ENCODE measurements around the gene MAGI1. TPM values are rescaled to one million over a fixed set of nuclear protein-coding genes. Genes with fewer than 3 reads are reported as not detected.

MAGI1 gene
- total RNA-seq, 2 experiments from 2014 or later: 0.04 TPM; not detected in 1

DNA sequence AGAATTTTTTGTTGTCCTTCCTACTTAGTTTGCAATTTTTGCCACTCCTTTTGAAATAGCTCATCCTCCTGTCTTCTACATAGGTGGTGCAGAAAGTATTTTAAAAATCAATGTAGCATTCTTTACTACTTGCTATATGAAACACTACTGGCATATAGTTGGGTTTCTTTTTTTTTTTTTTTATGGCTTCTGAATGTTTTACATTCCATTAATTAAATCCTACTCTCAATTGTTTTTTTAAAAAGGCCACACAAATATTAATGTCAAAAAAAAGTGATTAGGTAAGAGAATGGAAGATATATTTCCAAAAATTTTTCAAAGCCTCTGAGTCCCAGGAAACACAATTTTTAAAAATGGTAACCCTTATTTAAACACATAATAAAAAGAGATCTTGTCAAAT lies 262.6 kb downstream of the MAGI1 start:
- DNase-seq: no peak
- CTCF ChIA-PET: interaction anchor here (0.6 kb wide), 1 partner anchor 415 kb away, joined by 4 read pairs; no protein-coding TSS in a partner anchor

DNA sequence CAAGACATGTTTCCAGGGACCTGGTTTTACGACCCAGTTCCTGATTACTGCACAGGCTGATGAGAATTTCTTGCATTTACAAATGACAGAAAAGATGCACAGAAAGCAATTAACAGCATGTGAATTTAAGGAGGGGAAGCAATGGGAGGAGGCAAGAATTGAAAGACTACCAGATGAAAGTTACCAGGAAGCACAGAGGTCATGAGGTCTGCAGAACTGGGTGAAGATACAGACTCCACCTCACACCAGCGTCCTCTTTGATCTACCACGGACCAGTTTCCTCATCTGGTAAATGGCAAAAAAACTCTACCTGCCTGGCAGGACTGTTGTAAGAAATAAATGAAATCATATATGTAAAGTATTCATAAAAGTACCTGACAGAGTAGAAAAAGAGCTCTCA lies 266.0 kb downstream of the MAGI1 start:
- no peaks in the 10 kb centered on the region for H3K27me3 Mint-ChIP-seq
- no peak overlapping the region for H3K4me3 Mint-ChIP-seq
- no peak overlapping the region for H3K27ac Mint-ChIP-seq
- no peaks in the 10 kb centered on the region for H3K36me3 Mint-ChIP-seq (ENCODE audit: low read depth)
- ChIA-PET CTCF (no interaction called here), POLR2A (no interaction called here)
- no peaks in the 10 kb centered on the region for H3K4me1 Mint-ChIP-seq
- no peaks in the 10 kb centered on the region for H3K9me3 Mint-ChIP-seq
- no peak for DNase-seq

More for the DNA sequence above, 262.6 kb downstream of the MAGI1 start:
- Mint-ChIP-seq H3K4me3 (no peak overlapping the region), H3K4me1 (no peaks in the 10 kb centered on the region), H3K27me3 (no peaks in the 10 kb centered on the region), H3K9me3 (no peaks in the 10 kb centered on the region), H3K27ac (no peak overlapping the region), H3K36me3 (ENCODE audit: low read depth) (no peaks in the 10 kb centered on the region)
- POLR2A ChIA-PET: no interaction called here

DNA sequence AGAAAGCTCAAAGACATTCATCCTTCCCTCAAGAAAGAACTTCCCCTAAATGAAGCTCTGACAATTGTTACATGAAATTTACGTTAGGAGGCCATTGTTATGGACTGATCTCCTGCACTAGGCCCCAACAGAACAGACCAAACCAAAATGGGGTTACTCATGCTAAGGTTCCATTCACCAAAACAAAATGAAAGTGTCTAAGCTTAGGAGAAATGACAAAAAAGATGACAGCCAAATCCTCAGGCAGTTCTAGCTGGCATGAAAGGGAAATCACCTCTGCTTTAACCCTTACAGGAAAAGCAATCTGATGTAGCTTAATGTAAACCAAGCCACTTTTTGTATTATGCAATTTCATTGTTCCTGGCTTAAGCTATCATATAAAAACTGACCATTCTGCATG lies 271.2 kb downstream of the MAGI1 start:
- Mint-ChIP-seq H3K4me1 (no peaks in the 10 kb centered on the region), H3K27me3 (no peaks in the 10 kb centered on the region), H3K9me3 (no peaks in the 10 kb centered on the region), H3K36me3 (ENCODE audit: low read depth) (no peaks in the 10 kb centered on the region), H3K4me3 (no peak overlapping the region), H3K27ac (no peak overlapping the region)
- no peak for DNase-seq
- CTCF ChIA-PET: no interaction called here
- POLR2A ChIA-PET: no interaction called here

DNA sequence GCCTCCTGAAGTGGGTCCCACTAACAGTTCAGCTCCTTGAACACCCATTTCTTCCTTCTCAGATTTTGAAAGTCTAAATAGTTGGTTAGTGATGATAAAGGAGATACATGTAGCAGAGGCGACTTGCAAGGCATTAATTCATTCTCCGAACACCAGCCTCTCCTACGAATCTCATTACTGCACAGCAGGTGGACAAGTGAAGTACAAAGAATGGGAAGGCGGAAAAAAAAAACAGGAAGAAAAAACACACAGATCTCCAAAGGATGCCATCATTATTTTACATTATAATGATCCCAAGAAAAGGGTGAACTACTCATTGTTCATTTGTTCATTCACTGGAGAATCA lies 276.5 kb downstream of the MAGI1 start:
- POLR2A ChIA-PET: no interaction called here
- Mint-ChIP-seq H3K27ac (no peak overlapping the region), H3K4me3 (no peak overlapping the region), H3K27me3 (no peaks in the 10 kb centered on the region), H3K4me1 (no peaks in the 10 kb centered on the region), H3K36me3 (ENCODE audit: low read depth) (no peaks in the 10 kb centered on the region), H3K9me3 (no peaks in the 10 kb centered on the region)
- DNase-seq: no peak
- CTCF ChIA-PET: no interaction called here

DNA sequence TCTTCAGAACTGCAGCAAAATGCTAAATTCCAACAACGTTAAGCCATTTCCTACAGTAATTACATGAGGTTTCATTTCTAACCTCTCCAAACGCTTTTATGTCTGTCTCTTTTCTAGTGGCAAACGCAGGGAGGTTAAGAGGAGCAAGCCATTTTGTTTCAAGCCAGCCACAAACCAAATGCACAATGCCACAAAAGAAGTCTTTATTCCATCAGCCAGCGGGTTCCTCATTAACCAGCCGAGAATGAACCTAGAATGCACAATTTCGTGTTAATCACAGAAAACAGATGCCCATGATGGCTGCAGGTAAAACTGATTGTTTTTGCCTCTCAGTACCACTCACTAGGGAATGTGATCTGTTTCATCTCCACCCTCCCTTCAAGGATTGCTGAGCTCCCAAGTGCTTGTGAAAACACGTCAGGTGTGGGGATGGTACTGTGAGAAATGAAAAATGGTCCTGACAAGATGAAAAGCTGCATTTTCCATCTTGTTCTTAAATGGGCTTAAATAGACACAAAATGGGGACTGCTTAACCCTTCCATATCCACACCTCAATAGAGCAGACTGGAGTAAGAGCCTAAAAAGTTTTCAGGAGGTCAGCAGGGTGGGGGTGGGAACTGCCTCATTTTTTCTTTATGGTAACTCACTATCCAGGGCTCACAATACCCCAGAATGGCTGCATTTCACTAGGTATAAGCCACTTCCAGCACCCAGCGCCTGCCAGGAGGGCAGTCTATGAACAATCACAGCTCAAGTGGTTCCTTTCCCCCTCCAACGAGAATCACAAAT lies 277.1 kb downstream of the MAGI1 start:
- no peak for DNase-seq
- no peak overlapping the region for H3K27ac Mint-ChIP-seq
- no peaks in the 10 kb centered on the region for H3K36me3 Mint-ChIP-seq (ENCODE audit: low read depth)
- H3K9me3 Mint-ChIP-seq: no peaks in the 10 kb centered on the region
- no peaks in the 10 kb centered on the region for H3K27me3 Mint-ChIP-seq
- H3K4me3 Mint-ChIP-seq: no peak overlapping the region
- CTCF ChIA-PET: no interaction called here
- POLR2A ChIA-PET: no interaction called here
- H3K4me1 Mint-ChIP-seq: no peaks in the 10 kb centered on the region

GRCh38 chr3:65758876-65759598 lies 279.7 kb downstream of the MAGI1 start:
- Mint-ChIP-seq H3K9me3 (no peaks in the 10 kb centered on the region), H3K27ac (no peak overlapping the region), H3K4me1 (no peaks in the 10 kb centered on the region), H3K36me3 (ENCODE audit: low read depth) (no peaks in the 10 kb centered on the region), H3K27me3 (no peaks in the 10 kb centered on the region), H3K4me3 (no peak overlapping the region)
- DNase-seq: no peak
- ChIA-PET POLR2A (no interaction called here), CTCF (no interaction called here)

GRCh38 chr3:65758438-65758837 lies 280.3 kb downstream of the MAGI1 start:
- no peaks in the 10 kb centered on the region for H3K27me3 Mint-ChIP-seq
- ChIA-PET CTCF (no interaction called here), POLR2A (no interaction called here)

GRCh38 chr3:65752636-65753035 lies 286.1 kb downstream of the MAGI1 start:
- no peak overlapping the region for H3K27ac Mint-ChIP-seq
- no peak overlapping the region for H3K4me3 Mint-ChIP-seq
- ChIA-PET POLR2A (no interaction called here), CTCF (no interaction called here)
- no peaks in the 10 kb centered on the region for H3K27me3 Mint-ChIP-seq
- no peaks in the 10 kb centered on the region for H3K9me3 Mint-ChIP-seq
- no peaks in the 10 kb centered on the region for H3K4me1 Mint-ChIP-seq
- no peaks in the 10 kb centered on the region for H3K36me3 Mint-ChIP-seq (ENCODE audit: low read depth)
- DNase-seq: no peak

More at GRCh38 chr3:65758438-65758837, 280.3 kb downstream of the MAGI1 start:
- no peak overlapping the region for H3K27ac Mint-ChIP-seq
- DNase-seq: no peak
- no peak overlapping the region for H3K4me3 Mint-ChIP-seq
- no peaks in the 10 kb centered on the region for H3K4me1 Mint-ChIP-seq
- no peaks in the 10 kb centered on the region for H3K9me3 Mint-ChIP-seq
- no peaks in the 10 kb centered on the region for H3K36me3 Mint-ChIP-seq (ENCODE audit: low read depth)

- Mint-ChIP-seq H3K27ac (no peak overlapping the region), H3K36me3 (ENCODE audit: low read depth) (no peaks in the 10 kb centered on the region), H3K4me1 (no peaks in the 10 kb centered on the region), H3K9me3 (no peaks in the 10 kb centered on the region), H3K27me3 (no peaks in the 10 kb centered on the region), H3K4me3 (no peak overlapping the region)
- no peak for DNase-seq
- ChIA-PET POLR2A (no interaction called here), CTCF (no interaction called here)
These were observed 287.5 kb downstream of the MAGI1 start for GRCh38 chr3:65751123-65751700.

DNA sequence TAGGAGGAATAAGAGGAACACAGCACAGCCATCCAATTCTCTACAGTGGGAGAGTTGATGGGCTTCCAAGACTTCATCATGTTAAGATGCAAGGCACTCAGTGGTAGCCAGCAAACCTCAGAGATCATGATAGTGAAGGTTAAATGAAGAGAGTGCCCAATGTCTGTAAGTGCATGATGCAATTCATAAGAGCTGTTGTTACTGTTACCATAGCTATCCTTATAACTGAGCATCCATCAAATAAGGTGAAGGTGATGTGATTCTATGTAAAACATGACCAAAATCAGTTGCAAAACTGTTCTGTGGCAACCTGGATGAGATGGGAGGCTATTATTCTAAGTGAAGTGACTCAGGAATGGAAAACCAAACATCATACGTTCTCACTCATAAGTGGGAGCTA lies 289.7 kb downstream of the MAGI1 start:
- Mint-ChIP-seq H3K27me3 (no peaks in the 10 kb centered on the region), H3K27ac (no peak overlapping the region), H3K4me1 (no peaks in the 10 kb centered on the region), H3K4me3 (no peak overlapping the region), H3K9me3 (no peaks in the 10 kb centered on the region), H3K36me3 (ENCODE audit: low read depth) (no peaks in the 10 kb centered on the region)
- no peak for DNase-seq
- ChIA-PET CTCF (no interaction called here), POLR2A (no interaction called here)

DNA sequence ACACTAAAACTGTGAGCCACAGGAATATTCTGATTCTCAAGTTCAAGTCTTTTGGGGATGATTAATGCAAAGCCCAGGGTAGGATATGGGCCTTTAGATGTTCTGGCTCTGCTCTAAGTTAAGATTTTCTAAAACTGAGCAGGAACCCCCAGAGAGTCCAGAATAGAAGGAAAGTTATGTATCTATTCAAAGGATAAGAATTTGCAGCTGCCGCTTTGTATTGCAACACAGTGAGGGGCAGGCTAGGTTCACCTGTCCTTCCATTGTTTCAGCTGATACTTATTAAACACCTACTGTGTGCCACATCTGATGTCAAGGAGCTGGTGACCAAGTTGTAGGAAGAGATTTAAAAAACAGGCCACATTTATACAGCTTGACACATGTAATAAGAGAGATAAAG lies 290.4 kb downstream of the MAGI1 start:
- POLR2A ChIA-PET: no interaction called here
- no peaks in the 10 kb centered on the region for H3K4me1 Mint-ChIP-seq

DNA sequence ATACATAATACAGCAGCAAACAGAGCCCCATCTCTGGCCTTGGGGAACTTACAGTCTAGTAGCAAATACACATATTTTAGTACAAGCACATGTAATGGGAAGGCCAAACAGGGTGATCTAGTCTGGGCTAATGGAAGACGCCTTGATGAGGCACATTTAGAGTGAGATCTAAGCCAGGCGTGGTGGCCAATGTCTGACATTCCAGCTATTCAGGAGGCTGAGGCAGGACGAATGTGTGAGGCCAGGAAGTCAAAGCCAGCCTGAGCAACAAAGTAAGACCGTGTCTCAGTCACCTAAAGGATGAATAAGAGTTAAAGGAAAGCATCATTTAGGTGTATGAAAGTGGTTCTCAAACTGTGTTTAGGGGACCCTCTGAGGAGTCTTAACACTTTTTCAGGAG lies 291.9 kb downstream of the MAGI1 start:
- no peak for DNase-seq
- Mint-ChIP-seq H3K9me3 (no peaks in the 10 kb centered on the region), H3K4me3 (no peak overlapping the region), H3K4me1 (no peaks in the 10 kb centered on the region), H3K27ac (no peak overlapping the region), H3K27me3 (no peaks in the 10 kb centered on the region), H3K36me3 (ENCODE audit: low read depth) (no peaks in the 10 kb centered on the region)
- ChIA-PET CTCF (interaction anchor here (1.2 kb wide), 1 partner anchor 8 kb away, joined by 3 read pairs; no protein-coding TSS in a partner anchor), POLR2A (no interaction called here)

More for the DNA sequence above, 290.4 kb downstream of the MAGI1 start:
- Mint-ChIP-seq H3K27ac (no peak overlapping the region), H3K27me3 (no peaks in the 10 kb centered on the region), H3K36me3 (ENCODE audit: low read depth) (no peaks in the 10 kb centered on the region), H3K4me3 (no peak overlapping the region), H3K9me3 (no peaks in the 10 kb centered on the region)
- CTCF ChIA-PET: no interaction called here
- DNase-seq: no peak

DNA sequence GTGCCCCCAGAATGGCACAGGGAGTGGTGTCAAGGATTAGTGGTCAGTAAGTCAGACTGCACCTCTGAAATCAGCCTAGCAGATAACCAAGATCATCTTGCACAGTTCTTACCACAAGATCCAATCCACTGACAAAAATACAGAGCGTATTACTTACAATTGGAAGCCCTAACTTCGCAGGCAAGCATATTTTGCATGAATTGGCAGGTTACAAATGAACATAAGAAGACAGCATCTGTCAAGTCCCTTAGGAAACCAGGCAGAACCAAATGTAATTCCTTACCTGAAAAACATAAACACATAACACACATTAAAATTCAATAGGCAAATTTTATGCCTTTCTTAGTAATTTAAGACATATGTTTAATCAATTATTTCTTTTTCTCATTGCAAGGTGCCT lies 293.4 kb downstream of the MAGI1 start:
- Mint-ChIP-seq H3K27me3 (no peaks in the 10 kb centered on the region), H3K4me3 (no peak overlapping the region), H3K27ac (no peak overlapping the region), H3K9me3 (no peaks in the 10 kb centered on the region), H3K36me3 (ENCODE audit: low read depth) (no peaks in the 10 kb centered on the region), H3K4me1 (no peaks in the 10 kb centered on the region)
- no peak for DNase-seq
- CTCF ChIA-PET: no interaction called here
- POLR2A ChIA-PET: no interaction called here

All from activated CD4-positive, alpha-beta T cell treated with anti-CD3 and anti-CD28 coated beads, Interleukin-2, amount 10 ng/mL, durations not matched to agents 7 days and 5 days (primary cell).